GM21390 (cell line): ENCODE results near the gene DOCK3.

ENCODE experiments used
- ATAC-seq: cut with Tn5 transposase; IDR thresholded peaks from one replicate; pipeline ENCODE4 v1.9.1; 2021; ENCODE audit not compliant: unreplicated experiment

The DOCK3 gene

GRCh38 chr3:50674349-50675178 lies at the start of gene DOCK3:
TSS of gene DOCK3 (plus strand) at chr3:50674927. CDS start at chr3:50675264, 337 bp downstream.
- ATAC-seq, result no peak

DNA sequence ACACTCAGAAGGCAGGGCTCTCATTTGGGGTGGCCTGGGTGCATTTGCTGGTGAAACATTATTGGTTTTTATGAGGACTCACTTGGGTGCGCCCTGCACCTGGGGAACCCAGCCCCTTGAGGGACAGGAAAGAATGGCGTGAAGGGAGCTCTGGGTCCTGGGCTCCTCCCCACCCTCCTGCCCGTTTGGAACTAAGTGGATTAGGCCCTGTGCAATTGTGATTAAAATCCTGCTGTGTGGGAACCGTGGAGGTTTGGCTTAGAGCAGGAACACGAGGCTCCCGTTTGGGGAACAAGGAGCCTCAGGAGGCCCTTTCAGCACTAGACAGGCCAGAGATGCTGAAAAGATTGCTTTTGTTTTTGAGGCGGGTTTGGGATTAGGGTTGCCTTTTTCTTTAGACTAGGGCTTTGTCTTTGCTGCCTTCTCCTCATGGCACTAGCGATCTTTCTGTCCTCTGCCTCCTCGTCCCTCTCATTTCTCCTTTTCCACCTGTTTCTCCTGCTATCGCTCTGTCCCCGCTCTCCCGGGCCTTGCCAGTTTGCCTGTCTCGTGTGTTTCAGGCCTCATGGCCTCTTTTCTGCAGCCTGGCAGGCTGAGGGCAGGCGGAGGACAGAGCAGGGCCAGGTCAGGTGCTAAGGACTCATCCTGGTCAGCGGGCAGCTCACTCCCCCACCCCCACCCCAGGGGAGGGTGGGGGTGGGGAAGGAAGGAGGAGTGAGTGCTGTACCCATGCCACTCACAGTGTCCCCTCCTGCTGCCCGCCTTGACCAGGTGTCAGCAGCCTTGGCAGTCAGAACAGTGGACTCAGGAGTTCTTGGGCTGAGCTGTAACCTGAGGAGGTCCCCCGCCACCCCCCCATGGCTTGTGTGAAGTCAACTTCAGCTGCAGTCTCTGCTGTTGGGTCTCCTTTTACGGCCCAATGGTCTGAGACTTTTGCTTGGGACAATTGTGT lies 49.2 kb upstream of the DOCK3 start:
- ATAC-seq, result no peak

DNA sequence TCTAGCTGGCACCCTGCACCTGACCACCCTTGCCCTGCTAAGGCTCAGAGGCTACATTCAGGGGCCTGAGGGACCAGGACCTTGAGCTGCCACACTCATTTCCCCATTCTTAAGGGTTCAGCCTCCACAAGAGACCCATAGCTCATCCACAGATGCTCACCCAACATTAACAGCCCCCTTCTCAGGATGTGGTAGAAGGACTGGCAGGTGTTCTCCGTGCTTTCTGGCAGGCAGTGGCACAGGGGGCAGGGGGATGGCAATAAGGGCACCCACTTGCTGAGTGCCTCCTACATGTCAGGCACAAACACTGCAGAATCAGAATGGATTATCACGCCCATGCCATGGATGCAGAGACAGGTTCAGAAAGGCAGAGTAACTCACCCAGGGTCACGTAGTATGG lies 48.3 kb upstream of the DOCK3 start:
- ATAC-seq, result no peak

DNA sequence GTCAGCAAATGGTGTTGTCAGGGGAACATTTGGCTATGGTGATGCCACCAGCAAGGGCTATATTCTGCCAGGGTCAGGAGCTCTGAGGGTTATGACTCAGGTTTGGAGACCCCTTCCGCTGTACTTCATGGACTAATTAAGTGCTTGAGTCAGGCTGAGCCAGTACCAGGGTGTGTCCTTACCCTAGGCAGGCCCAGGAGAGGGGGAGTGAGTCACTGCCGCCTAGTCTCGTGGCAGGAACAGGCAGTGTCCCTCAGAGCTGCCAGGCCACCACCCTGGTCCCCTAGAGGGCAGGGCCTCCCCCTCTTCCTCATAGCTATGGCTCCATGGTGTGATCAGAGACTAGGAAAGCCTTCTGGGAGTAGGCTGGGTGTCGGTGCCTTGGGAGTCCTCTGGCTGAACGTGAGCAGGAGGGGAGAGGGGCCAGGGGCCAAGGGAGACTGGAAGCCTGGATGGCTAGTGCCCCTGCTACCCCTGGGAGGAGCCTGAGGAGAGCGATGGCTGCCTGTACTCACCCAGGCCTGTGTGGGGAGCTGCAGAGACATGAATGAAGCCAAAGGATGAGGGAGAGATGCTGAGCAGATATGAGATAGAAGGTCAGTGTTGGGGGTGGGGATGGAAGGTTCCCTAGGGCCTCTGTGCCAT lies 47.2 kb upstream of the DOCK3 start:
- ATAC-seq, result no peak

DNA sequence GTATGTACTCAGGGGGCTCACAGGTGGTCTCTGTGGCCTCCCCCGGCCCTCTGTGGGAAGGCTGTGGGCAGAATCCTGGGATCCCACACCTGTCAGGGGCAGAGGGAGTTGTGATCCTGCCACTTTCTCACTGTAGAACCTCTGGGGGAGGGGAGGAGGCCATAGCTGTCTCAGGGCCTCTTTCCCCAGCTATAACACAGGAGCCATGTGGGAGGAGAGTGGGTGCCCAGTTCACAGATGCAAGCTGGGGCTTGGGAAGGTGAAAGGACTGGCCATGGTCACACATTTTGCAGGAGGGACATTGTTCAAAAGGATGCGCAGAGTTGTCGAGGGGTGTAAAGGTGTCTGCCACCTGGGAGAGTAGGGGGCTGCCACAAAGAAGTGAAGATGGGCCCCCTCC lies 46.1 kb upstream of the DOCK3 start:
- no peak for ATAC-seq

DNA sequence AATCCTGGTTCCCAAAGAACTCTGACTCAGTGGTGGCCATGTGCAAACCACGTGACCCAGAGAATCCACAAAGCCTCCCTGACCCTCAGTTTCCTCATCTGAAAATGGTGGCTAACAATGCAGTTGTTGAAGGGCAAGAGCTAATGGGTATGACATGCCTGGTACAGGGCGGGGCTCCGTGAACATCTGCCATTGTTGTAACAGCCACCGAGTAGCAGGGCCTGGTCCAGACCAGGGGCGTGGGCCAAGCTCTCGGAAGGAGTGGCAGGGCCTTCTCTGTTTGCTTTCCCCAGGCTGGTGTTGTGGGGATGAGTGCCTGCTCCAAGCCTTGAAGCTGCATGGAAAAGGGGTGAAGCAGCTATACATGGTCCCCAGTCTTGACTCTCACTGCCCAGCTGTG lies 44.3 kb upstream of the DOCK3 start:
- no peak for ATAC-seq

DNA sequence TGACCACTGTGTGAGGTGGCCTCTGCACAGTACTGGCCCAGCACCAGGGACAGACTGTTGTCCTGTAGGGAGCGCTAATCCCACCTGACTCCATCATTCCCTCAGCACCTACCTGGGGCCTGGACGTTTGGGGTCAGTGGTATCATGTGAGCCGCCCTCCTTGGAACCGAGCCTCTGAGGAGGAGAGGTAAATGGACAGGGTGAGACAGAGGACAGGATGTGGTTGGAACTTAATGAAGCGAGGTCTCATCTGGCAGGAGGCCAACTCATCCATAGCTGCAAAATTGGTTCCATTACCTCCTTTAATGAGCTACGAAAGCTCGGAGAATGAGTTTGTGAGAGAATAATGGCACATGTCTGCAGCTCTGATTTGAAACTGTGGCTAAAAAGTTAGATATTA lies 43.9 kb upstream of the DOCK3 start:
- no peak for ATAC-seq

DNA sequence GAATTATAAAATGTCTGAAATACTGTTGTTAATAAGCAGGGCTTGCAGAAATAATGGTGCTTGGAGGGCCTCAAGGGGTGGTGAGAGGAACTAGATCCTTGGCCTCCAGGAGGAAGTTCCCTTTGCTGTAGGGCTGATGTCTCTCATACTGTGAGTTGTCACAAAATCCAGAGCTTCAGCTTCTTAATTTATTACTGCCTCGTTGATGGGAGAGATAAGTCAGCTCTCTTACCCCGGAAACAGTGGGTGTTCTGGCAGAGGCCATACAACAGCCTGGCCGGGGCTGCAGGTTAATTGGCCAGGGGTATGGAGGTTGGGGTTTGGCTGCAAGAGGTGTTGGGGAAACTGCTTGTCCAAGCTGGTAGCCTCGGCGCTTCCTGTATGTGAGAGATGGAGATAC lies 42.3 kb upstream of the DOCK3 start:
- ATAC-seq, result no peak

DNA sequence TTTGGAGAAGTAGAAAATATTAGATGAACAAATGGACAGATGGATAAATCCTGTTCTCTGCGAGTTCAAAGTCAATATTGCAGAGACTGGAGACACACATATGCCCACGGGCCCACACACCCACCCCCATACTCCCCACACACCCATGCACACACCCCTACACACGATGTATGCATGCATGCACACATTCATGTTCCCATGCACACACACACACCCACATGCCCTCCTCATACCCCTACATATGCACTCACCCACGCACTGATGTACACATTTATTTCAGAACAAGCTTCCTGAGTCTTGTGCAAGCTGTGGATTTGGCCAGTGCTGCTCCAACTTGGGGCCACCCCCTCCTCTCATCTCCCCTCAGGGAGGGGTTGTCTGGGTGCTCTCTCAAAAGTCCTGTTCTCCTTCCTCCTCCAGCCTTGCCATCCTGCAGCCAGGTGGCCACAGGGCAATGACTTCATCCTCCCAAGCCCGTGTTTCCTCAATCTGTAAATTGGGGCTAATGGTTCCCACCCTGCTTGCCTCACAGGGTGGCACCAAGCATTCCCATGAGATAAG lies 41.4 kb upstream of the DOCK3 start:
- ATAC-seq, result no peak

- ATAC-seq, result no peak
Measured at GRCh38 chr3:50635066-50635465, 39.7 kb upstream of the DOCK3 start.

DNA sequence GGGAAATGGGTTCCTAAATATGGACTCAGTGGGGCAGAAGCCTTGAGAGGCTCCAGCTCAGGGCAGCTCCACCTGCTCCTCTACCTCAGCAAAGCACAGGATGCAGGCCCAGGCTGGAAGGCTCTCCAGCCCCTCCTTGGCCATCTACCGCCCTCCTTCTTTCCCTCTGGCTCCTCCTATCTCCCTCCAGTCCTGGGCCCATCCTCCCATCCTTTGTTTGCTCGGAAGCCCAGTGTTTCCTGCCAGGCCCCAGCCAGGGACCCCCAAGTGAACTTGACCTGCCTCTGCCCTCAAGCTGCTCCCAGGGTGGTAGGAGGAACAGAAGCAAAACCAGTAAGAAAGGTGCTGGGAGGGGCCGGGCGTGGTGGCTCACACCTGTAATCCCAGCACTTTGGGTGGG lies 37.7 kb upstream of the DOCK3 start:
- no peak for ATAC-seq

- no peak for ATAC-seq
Measured at GRCh38 chr3:50637945-50638344, 36.8 kb upstream of the DOCK3 start.

DNA sequence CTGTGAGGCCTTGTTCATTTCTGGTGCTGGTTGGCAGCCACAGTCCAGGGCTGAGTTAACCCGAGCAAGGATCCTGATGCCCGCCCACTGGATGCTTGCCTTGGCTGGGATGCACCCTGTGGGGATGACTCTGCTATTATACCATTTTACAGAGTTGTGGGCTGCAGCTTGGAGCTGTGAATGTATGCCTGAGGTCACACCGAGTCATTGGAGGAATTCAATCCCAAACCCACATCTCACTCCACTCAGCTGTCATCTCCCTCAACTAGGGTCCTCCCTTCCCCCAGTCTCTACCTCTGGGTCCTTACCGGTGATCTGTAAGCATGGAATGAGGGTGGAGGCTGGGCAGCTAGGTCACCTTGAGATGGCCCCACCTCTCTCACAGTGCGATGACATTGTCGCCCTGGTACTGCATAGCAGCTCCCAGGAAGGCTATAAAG lies 35.7 kb upstream of the DOCK3 start:
- ATAC-seq, result no peak

GRCh38 chr3:50642382-50642781 lies 32.3 kb upstream of the DOCK3 start:
- ATAC-seq, result no peak

GRCh38 chr3:50644561-50644960 lies 30.2 kb upstream of the DOCK3 start:
- no peak for ATAC-seq

DNA sequence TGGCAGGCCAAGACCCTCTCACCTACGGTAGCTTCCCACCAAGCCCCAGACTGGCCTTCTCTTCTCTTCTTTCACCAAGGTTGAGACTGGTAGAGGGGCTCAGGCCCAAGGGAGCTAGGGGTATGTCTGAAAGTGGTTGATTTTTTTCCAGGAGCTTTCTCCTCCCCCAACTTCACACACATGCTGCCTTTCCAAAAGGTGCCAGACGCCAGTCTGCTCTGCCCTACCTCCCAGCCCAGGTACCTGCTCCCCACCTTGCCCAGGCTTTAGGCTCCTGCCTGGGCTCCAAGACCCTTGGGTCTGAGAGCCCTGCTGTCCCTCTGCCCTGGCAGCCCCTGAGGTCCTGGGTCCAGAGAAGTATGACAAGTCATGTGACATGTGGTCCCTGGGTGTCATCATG lies 29.3 kb upstream of the DOCK3 start:
- no peak for ATAC-seq

DNA sequence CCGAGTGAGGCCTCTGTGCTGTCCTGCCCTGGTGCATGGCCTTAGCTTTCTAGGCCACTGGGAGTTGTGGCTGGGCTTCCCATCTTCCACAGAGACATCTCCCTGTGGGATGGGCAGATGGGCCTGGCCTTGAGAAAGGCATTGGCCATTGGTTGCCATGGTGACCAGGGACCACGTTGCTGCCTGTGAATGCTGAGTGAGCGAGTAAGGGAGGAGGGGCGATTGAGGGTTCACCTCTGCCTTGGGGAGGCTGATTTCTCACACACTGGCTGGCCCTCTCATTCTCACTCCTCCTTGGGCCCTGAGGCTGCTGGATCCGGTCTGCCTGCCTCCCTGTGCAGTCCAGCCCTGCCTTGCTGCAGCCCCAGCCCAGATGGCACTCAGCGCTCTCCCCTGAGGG lies 26.4 kb upstream of the DOCK3 start:
- no peak for ATAC-seq

DNA sequence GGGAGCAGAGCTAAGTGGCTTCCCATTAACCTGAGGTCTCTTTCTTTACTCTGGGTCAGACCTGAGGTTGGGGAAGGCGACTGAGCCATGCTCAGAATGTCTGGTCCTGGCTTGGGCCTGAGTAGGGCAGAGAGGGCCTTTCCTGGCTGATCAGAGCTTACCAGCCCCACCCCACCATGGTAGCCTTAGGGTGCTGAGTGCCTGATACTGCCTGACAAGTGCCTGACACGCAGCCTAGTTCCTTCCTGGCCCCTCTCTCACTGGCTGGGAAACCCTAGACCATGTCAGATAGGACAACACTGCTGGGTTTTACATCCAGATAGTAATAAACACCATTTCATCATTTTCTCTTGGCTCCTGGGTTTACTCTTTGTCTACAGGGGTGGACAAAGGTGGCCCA lies 25.8 kb upstream of the DOCK3 start:
- no peak for ATAC-seq

- no peak for ATAC-seq
Measured at GRCh38 chr3:50649451-50649931, 25.2 kb upstream of the DOCK3 start.

DNA sequence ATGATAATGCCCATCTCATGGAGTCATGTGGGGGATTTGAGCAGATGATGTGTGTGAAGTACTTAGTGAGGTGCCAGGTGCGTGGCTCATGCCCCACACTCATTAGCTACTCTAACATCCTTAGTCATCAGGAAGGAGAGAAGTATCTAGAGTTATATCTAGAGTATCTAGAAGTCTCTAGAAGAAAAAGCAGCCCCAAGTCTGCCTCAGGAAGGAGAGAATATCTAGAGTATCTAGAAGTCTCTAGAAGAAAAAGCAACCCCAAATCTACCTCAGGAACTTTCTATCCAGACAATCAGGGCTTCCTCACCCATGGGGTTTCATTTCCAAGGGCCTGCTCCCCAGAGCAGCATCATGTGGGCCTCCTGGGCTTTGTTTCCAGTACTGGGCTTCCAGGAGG lies 24.7 kb upstream of the DOCK3 start:
- ATAC-seq, result no peak

DNA sequence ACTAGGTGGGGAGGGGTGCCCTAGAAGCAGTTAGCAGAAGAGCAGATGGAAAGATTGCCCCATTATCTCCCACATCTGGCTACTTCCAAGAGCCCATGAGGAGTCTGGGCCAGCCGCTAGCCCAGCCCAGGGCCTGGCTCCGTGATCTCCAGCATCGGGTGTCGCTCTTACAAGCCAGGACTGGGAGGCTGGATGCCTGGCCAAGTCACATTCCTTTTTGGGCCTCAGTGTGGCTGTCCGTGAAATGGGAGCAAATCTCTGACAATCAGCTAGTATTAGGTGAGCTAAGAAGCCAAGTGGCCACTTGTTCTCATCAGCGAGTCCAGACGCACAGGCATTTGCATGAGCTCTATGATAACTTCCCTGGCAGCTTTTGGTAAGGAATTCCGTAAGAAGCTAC lies 23.3 kb upstream of the DOCK3 start:
- no peak for ATAC-seq
